K562 (cell line): Measurements from ENCODE around the gene NREP. TPM values are rescaled to one million over a fixed set of nuclear protein-coding genes. Genes with fewer than 3 reads are reported as not detected.

Experiments used
- ATAC-seq: fragments of 200-7000 bp; cut with Tn5 transposase; 3 replicates; pipeline ENCODE4 v1.9.1; 2020; ENCODE audit warnings: moderate library complexity
- BruUV-seq: library from RNA; stranded (reverse); fragments of 400-500 nt; replicated peaks from 2 replicates; lab custom pipeline; 2021; lab: Mats Ljungman, UMichigan
- CTCF ChIA-PET: fragments of 300-600 bp; formaldehyde crosslinking; extraction: SDS; loops from one replicate; lab custom pipeline; 2021; ENCODE audit warnings: low intra/inter-chr PET ratio; lab: Yijun Ruan, JAX
- POLR2A ChIA-PET: fragments of 300-600, 350-650 bp; sonication (Branson Sonifier 250); formaldehyde crosslinking; extraction: SDS; loops from one replicate; lab custom pipeline; 2021; ENCODE audit warnings: antibody characterized with exemption, inconsistent platforms; lab: Yijun Ruan, JAX
- DNase-seq, 4 experiments: peaks; one replicate each; pipeline versions ENCODE4 v3.0.0 to v3.0.0-alpha.2; 2011 to 2018; ENCODE audit warnings: low spot score in 3 of 4, mixed read lengths in 3 of 4; ENCODE audit errors: extremely low read depth in 1 of 4
- FAIRE-seq: peaks from 2 replicates; lab custom pipeline; 2011; peaks lifted over from hg19 to GRCh38; lab: Jason Lieb, UNC
- H2AFZ ChIP-seq: 2 replicates; pipeline ENCODE4 v1.6.0; 2011; ENCODE audit warnings: low read depth, low read length, control low read depth, inconsistent platforms
- H3K27ac ChIP-seq: fragments of 200-600 bp; 3 replicates; pipeline ENCODE4 v1.8.0; 2011; ENCODE audit warnings: low read depth, mild to moderate bottlenecking, control low read depth, inconsistent platforms, low read length, moderate library complexity, mixed read lengths; ENCODE audit errors: extremely low read depth
- H3K27me3 ChIP-seq, 2 experiments: fragments of 300-600 bp in 1 of 2; 2 replicates in 1 of 2; 3 replicates in 1 of 2; pipeline versions ENCODE4 v1.6.0 to v1.8.0; 2011; ENCODE audit warnings: inconsistent platforms in 2 of 2, low read length in 2 of 2, mild to moderate bottlenecking in 1 of 2, mixed read lengths in 1 of 2, moderate library complexity in 1 of 2; ENCODE audit not compliant: control insufficient read depth in 2 of 2, insufficient read depth in 2 of 2
- H3K36me3 ChIP-seq: fragments of 300-600 bp; 3 replicates; pipeline ENCODE4 v1.8.0; 2011; ENCODE audit warnings: mild to moderate bottlenecking, low read length, inconsistent platforms; ENCODE audit not compliant: control insufficient read depth, insufficient read depth
- H3K4me1 ChIP-seq, 2 experiments: fragments of 200-600 bp in 1 of 2; replicated peaks in 1 of 2; 2 replicates in 1 of 2; 3 replicates in 1 of 2; pipeline versions ENCODE4 v1.5.1 to v1.8.0; 2011; ENCODE audit warnings: inconsistent platforms in 2 of 2, low read length in 2 of 2, mild to moderate bottlenecking in 1 of 2, mixed read lengths in 1 of 2, moderate library complexity in 1 of 2; ENCODE audit not compliant: control insufficient read depth in 2 of 2, insufficient read depth in 2 of 2
- H3K4me2 ChIP-seq: 2 replicates; pipeline ENCODE4 v1.6.1; 2011; ENCODE audit warnings: low read length, control low read depth, inconsistent platforms, mixed read lengths; ENCODE audit not compliant: insufficient read depth
- H3K4me3 ChIP-seq: fragments of 200-600 bp; sonication (generic), shearing (Covaris generic); 2 replicates; pipeline ENCODE4 v1.5.1; 2016; ENCODE audit warnings: control low read depth, inconsistent platforms
- H3K79me2 ChIP-seq: fragments of 200-600 bp; 3 replicates; pipeline ENCODE4 v1.8.0; 2011; ENCODE audit warnings: low read length, inconsistent platforms; ENCODE audit not compliant: control insufficient read depth, insufficient read depth
- H3K9ac ChIP-seq, 2 experiments: 2 replicates each; pipeline versions ENCODE4 v1.6.0 to v1.6.1; 2011; ENCODE audit warnings: low read depth in 2 of 2, low read length in 2 of 2, control low read depth in 1 of 2, inconsistent platforms in 1 of 2, mild to moderate bottlenecking in 1 of 2, mixed read lengths in 1 of 2; ENCODE audit not compliant: insufficient read depth in 1 of 2
- H3K9me1 ChIP-seq: one replicate; pipeline ENCODE4 v1.6.0; 2011; ENCODE audit warnings: inconsistent platforms, mild to moderate bottlenecking, low read length, moderate library complexity; ENCODE audit not compliant: control insufficient read depth, insufficient read depth
- H3K9me3 ChIP-seq: replicated peaks from 2 replicates; pipeline ENCODE4 v1.5.1; 2011; ENCODE audit warnings: low read depth, low read length, inconsistent platforms; ENCODE audit not compliant: control insufficient read depth, insufficient read depth
- H4K20me1 ChIP-seq: replicated peaks from 2 replicates; pipeline ENCODE4 v1.6.1; 2011; ENCODE audit warnings: low read length, inconsistent platforms, mixed read lengths; ENCODE audit not compliant: control insufficient read depth, insufficient read depth
- BRCA1 ChIP-seq, 2 experiments: fragments of 450-650 bp in 1 of 2; sonication (generic) in 1 of 2; formaldehyde crosslinking in 1 of 2; IDR thresholded peaks; 2 replicates each; pipeline versions ENCODE4 v1.5.0 to v1.6.1; 2017 to 2020; ENCODE audit warnings: mild to moderate bottlenecking in 1 of 2, missing genetic modification reagents in 1 of 2
- CXXC5 ChIP-seq: fragments of 250-450 bp; sonication (Bioruptor Pico); IDR thresholded peaks from 2 replicates; pipeline ENCODE4 v1.8.0; 2022; ENCODE audit warnings: inconsistent platforms, mild to moderate bottlenecking, moderate library complexity
- EWSR1 ChIP-seq: fragments of 450-650 bp; IDR thresholded peaks from 2 replicates; pipeline ENCODE4 v1.6.1; 2018; ENCODE audit warnings: borderline replicate concordance, mild to moderate bottlenecking, low read depth, moderate library complexity; ENCODE audit not compliant: partially characterized antibody
- GABPA ChIP-seq: fragments of 200-800 bp; sonication (Bioruptor generic); conservative IDR thresholded peaks from 2 replicates; pipeline ENCODE4 v1.6.1; 2016; ENCODE audit warnings: low read depth, missing genetic modification characterization, missing compliant biosample characterization
- HSF4 ChIP-seq: fragments of 250-450 bp; sonication (Bioruptor Pico); IDR thresholded peaks from 2 replicates; pipeline ENCODE4 v2.1.2; 2022; ENCODE audit warnings: mild to moderate bottlenecking, moderate library complexity, borderline replicate concordance
- MAFK ChIP-seq: IDR thresholded peaks from 2 replicates; pipeline ENCODE4 v1.6.1; 2011; ENCODE audit warnings: low read length, improper control_type of control experiment
- MCM5 ChIP-seq: fragments of 450-650 bp; IDR thresholded peaks from 2 replicates; pipeline ENCODE4 v1.6.1; 2016; ENCODE audit warnings: low read depth
- MCM7 ChIP-seq, 2 experiments: fragments of 450-650 bp; IDR thresholded peaks; 2 replicates each; pipeline ENCODE4 v1.6.1; 2016 to 2018
- TAF15 ChIP-seq: fragments of 200-400 bp; formaldehyde crosslinking; IDR thresholded peaks from 2 replicates; pipeline ENCODE4 v1.6.1; 2017; ENCODE audit warnings: mild to moderate bottlenecking, low read depth, low read length, moderate library complexity
- ZC3H8 ChIP-seq: fragments of 450-650 bp; IDR thresholded peaks from 2 replicates; pipeline ENCODE4 v1.6.1; 2017
- ZNF175 ChIP-seq: fragments of 200-800 bp; sonication (Bioruptor generic); IDR thresholded peaks from 2 replicates; pipeline ENCODE4 v1.6.1; 2016; ENCODE audit warnings: low read depth, mild to moderate bottlenecking, missing genetic modification characterization, missing compliant biosample characterization
- ZNF431 ChIP-seq: sonication (generic); formaldehyde crosslinking; IDR thresholded peaks from 2 replicates; pipeline ENCODE4 v1.8.0; 2022; ENCODE audit warnings: mild to moderate bottlenecking, missing genetic modification reagents
- ZNF436 ChIP-seq: fragments of 250-450, 450-650 bp; sonication (Bioruptor Pico); formaldehyde crosslinking; IDR thresholded peaks from 2 replicates; pipeline ENCODE4 v1.7.0; 2020; ENCODE audit warnings: mild to moderate bottlenecking
- ZNF586 ChIP-seq: fragments of 450-650 bp; formaldehyde crosslinking; conservative IDR thresholded peaks from 2 replicates; pipeline ENCODE4 v1.4.0; 2020; ENCODE audit warnings: mild to moderate bottlenecking, moderate library complexity
- ZNF668 ChIP-seq: fragments of 250-450 bp; sonication (Bioruptor Pico); IDR thresholded peaks from 2 replicates; pipeline ENCODE4 v1.8.0; 2022; ENCODE audit warnings: mild to moderate bottlenecking, inconsistent platforms
- WGBS: fragments of 100-300 bp; shearing (Covaris generic); methylation state at CpG from one replicate; pipeline ENCODE4 v1.1.6; 2016; ENCODE audit warnings: low coverage, mixed read lengths; ENCODE audit not compliant: insufficient coverage; ENCODE audit errors: missing lambda C conversion rate; 5-methylcytosine and 5-hydroxymethylcytosine counted together
- in situ Hi-C: fragments of 300-500 bp; cut with MboI; formaldehyde crosslinking; loops from 4 replicates; pipeline ENCODE4 v1.15.0; 2018; ENCODE audit warnings: inconsistent platforms, mixed read lengths
- intact Hi-C: fragments of 100-400 bp; cut with micrococcal nuclease; formaldehyde crosslinking; loops from 2 replicates; pipeline ENCODE4 v1.14.2; 2022
- polyA plus RNA-seq, 8 experiments: library from polyadenylated mRNA; depleted of rRNA in 4 of 8; stranded (reverse) in 5 of 8; unstranded in 3 of 8; fragments of >200 nt; fragmentation: Nextera tagmentation in 2 of 8; fragmentation: Illumina TruSeq in 1 of 8; extraction: Ambion mirVana in 2 of 8; extraction: Trizol in 1 of 8; gene quantifications; 2 replicates each; pipeline versions ENCODE4 v1.2.1 to v1.2.3, GENCODE V29; 2011 to 2014; ENCODE audit warnings: inconsistent platforms in 1 of 8, missing spikeins in 1 of 8
- total RNA-seq, 7 experiments: library from RNA; depleted of rRNA in 6 of 7; stranded (reverse); fragments of >200 nt in 6 of 7; fragmentation: Illumina TruSeq in 2 of 7; extraction: Trizol in 2 of 7; gene quantifications; 2 replicates each; pipeline versions ENCODE4 v1.2.1 to v1.2.3, GENCODE V29; 2011 to 2021; ENCODE audit warnings: low replicate concordance in 1 of 7
- TF ChIP-seq, protein P1 (sequence below): fragments of 250-450 bp; sonication (Bioruptor Pico); IDR thresholded peaks from 2 replicates; pipeline ENCODE4 v1.8.0; 2022; ENCODE audit warnings: inconsistent platforms

The NREP gene
- total and polyA plus RNA-seq, 9 of the 15 experiments (the other 6 are each of a cell fraction or from before 2014, with no cell fraction given): 0.08 to 0.58 (median 0.23) TPM; not detected in 1

DNA sequence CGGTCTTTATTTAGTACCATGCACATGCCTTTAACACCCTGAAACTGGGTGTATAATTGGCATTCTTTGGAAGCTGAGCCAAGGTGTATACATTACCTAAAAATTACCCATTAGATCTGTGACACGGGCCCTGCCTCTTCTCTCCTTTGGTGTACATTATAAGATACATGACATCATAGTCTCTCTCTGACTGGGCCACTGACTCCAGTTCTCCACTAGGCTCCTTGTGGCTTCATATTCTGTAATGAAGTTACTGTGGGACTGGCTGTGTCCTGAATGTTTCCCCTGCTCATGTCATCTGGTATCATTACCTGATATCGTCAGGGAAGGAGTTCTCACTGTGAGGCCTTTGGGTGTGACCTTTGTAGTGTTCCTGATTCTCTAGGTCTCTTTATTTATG, 65.5 kb downstream of the NREP start:
- Histone ChIP-seq H3K4me2 (no peak overlapping the region), H4K20me1 (no peaks in the 10 kb centered on the region), H3K9me1 (no peaks in the 10 kb centered on the region), H3K27me3 (no peaks in the 10 kb centered on the region), H3K4me1 (no peaks in the 10 kb centered on the region), H3K79me2 (no peaks in the 10 kb centered on the region), H3K36me3 (no peaks in the 10 kb centered on the region), H3K9ac (no peak overlapping the region), H3K4me3 (no peak overlapping the region), H3K27ac (no peak overlapping the region), H3K9me3 (no peaks in the 10 kb centered on the region), H2AFZ (no peak overlapping the region)
- in situ Hi-C loops: no loop called here
- no peak for DNase-seq
- no peak for TF ChIP-seq EWSR1
- TF ChIP-seq TAF15: no peak
- no peak for TF ChIP-seq ZC3H8
- no peak for TF ChIP-seq ZNF668 (CRISPR knock-in tag)
- no peak for TF ChIP-seq GABPA
- intact Hi-C loops: no loop called here
- ATAC-seq: no peak
- WGBS: 0% methylated on average over 3 of the region's 3 CpGs
- ChIA-PET POLR2A (no interaction called here), CTCF (no interaction called here)
- no peak for FAIRE-seq
- BruUV-seq: no TSS peak

DNA sequence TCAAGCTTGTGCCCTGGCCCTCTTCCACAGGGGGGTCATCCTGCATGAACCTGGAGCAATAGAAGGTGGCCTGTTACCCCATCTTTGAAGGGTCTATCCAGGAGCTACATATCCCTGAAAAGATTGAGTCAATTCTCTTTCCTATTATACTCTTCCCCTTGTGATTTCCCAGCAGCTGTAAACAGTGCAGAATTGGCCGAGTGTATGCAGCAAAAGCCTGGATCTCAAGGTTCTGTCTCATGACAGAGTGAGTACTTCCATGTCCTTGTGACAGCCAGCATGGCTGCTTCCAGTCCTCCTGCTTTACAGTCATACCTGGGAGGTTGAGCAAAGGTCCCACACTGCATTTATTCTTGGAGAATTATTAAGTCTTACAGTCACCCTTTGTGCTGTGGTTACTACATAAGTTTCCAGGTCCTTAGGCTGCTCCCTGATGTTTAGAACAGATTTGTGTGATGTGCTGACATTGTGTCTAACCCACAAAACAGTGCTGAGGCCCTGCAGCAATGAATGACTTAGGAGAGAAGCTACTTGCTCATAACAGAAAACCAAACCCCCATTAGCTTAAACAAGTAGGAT, 67.5 kb downstream of the NREP start:
- in situ Hi-C loops (no loop called here), intact Hi-C loops (loop anchor here (10.0 kb wide), 1 partner anchor 455 kb away; no protein-coding TSS in a partner anchor)
- no peak overlapping the region for H3K4me3 ChIP-seq
- H2AFZ ChIP-seq: no peak overlapping the region
- no peaks in the 10 kb centered on the region for H3K79me2 ChIP-seq
- no peaks in the 10 kb centered on the region for H4K20me1 ChIP-seq
- H3K36me3 ChIP-seq: no peaks in the 10 kb centered on the region
- no peaks in the 10 kb centered on the region for H3K4me1 ChIP-seq
- no peaks in the 10 kb centered on the region for H3K9me1 ChIP-seq
- POLR2A ChIA-PET: interaction anchor here (0.6 kb wide), 1 partner anchor 81 kb away, joined by 3 read pairs; no protein-coding TSS in a partner anchor
- no peak overlapping the region for H3K4me2 ChIP-seq
- FAIRE-seq: no peak
- 0% methylated on average over 1 of the region's 1 CpG for WGBS
- CTCF ChIA-PET: no interaction called here
- H3K9me3 ChIP-seq: no peaks in the 10 kb centered on the region
- no peak for ATAC-seq
- H3K9ac ChIP-seq: no peak overlapping the region
- no peak overlapping the region for H3K27ac ChIP-seq
- no TSS peak for BruUV-seq
- no peak for DNase-seq
- no peak for TF ChIP-seq MCM5
- TF ChIP-seq CXXC5 (CRISPR knock-in tag): no peak
- TF ChIP-seq ZNF436: no peak
- TF ChIP-seq HSF4 (CRISPR knock-in tag): no peak
- TF ChIP-seq ZNF586 (CRISPR knock-in tag): no peak
- TF ChIP-seq ZNF431 (CRISPR knock-in tag): no peak
- TF ChIP-seq, protein P1, sequence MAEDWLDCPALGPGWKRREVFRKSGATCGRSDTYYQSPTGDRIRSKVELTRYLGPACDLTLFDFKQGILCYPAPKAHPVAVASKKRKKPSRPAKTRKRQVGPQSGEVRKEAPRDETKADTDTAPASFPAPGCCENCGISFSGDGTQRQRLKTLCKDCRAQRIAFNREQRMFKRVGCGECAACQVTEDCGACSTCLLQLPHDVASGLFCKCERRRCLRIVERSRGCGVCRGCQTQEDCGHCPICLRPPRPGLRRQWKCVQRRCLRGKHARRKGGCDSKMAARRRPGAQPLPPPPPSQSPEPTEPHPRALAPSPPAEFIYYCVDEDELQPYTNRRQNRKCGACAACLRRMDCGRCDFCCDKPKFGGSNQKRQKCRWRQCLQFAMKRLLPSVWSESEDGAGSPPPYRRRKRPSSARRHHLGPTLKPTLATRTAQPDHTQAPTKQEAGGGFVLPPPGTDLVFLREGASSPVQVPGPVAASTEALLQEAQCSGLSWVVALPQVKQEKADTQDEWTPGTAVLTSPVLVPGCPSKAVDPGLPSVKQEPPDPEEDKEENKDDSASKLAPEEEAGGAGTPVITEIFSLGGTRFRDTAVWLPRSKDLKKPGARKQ (CRISPR knock-in tag): no peak
- TF ChIP-seq MCM7 (IDR thresholded peaks at IDR 0.05): no peak
- TF ChIP-seq MAFK: no peak
- no peak for TF ChIP-seq ZNF175 (CRISPR knock-in tag)
- no peak for TF ChIP-seq BRCA1 (IDR thresholded peaks at IDR 0.05)
- no peak for TF ChIP-seq BRCA1 (CRISPR knock-in tag; IDR thresholded peaks at IDR 0.05)
- no peaks in the 10 kb centered on the region for H3K27me3 ChIP-seq
